GM12892 (cell line): ENCODE measurements around the gene ZSCAN20.

Source experiments
- POLR2A ChIP-seq: IDR thresholded peaks from 2 replicates; pipeline ENCODE4 v1.6.1; 2011; ENCODE audit warnings: low read depth, low read length, control low read depth
- POLR2AphosphoS5 ChIP-seq: IDR thresholded peaks from 2 replicates; pipeline ENCODE4 v1.6.1; 2011; ENCODE audit warnings: low read depth, low read length, control low read depth

- no peak for TF ChIP-seq POLR2AphosphoS5
- no peak for TF ChIP-seq POLR2A
Observed at GRCh38 chr1:33519240-33519884, 46.9 kb downstream of the ZSCAN20 start.
